ENCODE measurements around the gene ADAMTS17. TPM values are rescaled to one million over a fixed set of nuclear protein-coding genes. Genes with fewer than 3 reads are reported as not detected.
A peak's percentile ranks its signal among the peaks of the same experiment; 100 is the strongest.

Gene ADAMTS17
- total and polyA plus RNA-seq, 8 donors: 4.2 to 16.4 (median 10.8) TPM

- no peaks in the 10 kb centered on the region for H3K9me3 ChIP-seq
- peak; percentile 48 to 74 (median 66) for DNase-seq
- FAIRE-seq: no peak
- TF ChIP-seq CTCF (IDR thresholded peaks at IDR 0.05): no peak
- no peak overlapping the region for H3K4me3 ChIP-seq
- peak overlapping the region in 3 of 4 donors; percentile 24 to 81 (median 73) for H3K27ac ChIP-seq
- 41 to 51% methylated on average over 7 of the region's 7 CpGs for WGBS, 2 donors
- H3K36me3 ChIP-seq: no peaks in the 10 kb centered on the region
- H3K27me3 ChIP-seq: no peaks in the 10 kb centered on the region
- intact Hi-C loops (cut with DNase I): no loop called here
- H3K4me1 ChIP-seq: peaks cover 25 to 43% (median 30%) of the 10 kb centered on the region in 3 donors
- peak; percentile 75 to 81 (median 78) for ATAC-seq
Measured at GRCh38 chr15:100034191-100034590, 307.6 kb downstream of the ADAMTS17 start.

- intact Hi-C loops (cut with DNase I): no loop called here
- ATAC-seq: peak; percentile 72 to 76 (median 74)
- DNase-seq: peak in 3 of 6 donors; percentile 46 to 76 (median 51)
Measured at GRCh38 chr15:100033140-100033857, 308.5 kb downstream of the ADAMTS17 start.

GRCh38 chr15:100032358-100033085 lies 309.3 kb downstream of the ADAMTS17 start:
- TF ChIP-seq CTCF (IDR thresholded peaks at IDR 0.05): no peak
- intact Hi-C loops (cut with DNase I): no loop called here
- H3K27ac ChIP-seq: peak overlapping the region; percentile 8 to 81 (median 48)
- ATAC-seq (no peak), FAIRE-seq (no peak), DNase-seq (no peak)
- no peaks in the 10 kb centered on the region for H3K36me3 ChIP-seq
- H3K4me3 ChIP-seq: no peak overlapping the region
- no peaks in the 10 kb centered on the region for H3K9me3 ChIP-seq
- 73 to 81% methylated on average over 10 of the region's 10 CpGs for WGBS, 2 donors
- H3K4me1 ChIP-seq: peaks cover 25 to 43% (median 30%) of the 10 kb centered on the region in 3 donors
- no peaks in the 10 kb centered on the region for H3K27me3 ChIP-seq

More at GRCh38 chr15:100033140-100033857, 308.5 kb downstream of the ADAMTS17 start:
- Histone ChIP-seq H3K4me3 (no peak overlapping the region), H3K9me3 (no peaks in the 10 kb centered on the region), H3K36me3 (no peaks in the 10 kb centered on the region), H3K27me3 (no peaks in the 10 kb centered on the region), H3K4me1 (peaks cover 25 to 43% (median 30%) of the 10 kb centered on the region in 3 donors), H3K27ac (peak overlapping the region; percentile 16 to 81 (median 48))
- FAIRE-seq: no peak
- no peak for TF ChIP-seq CTCF (IDR thresholded peaks at IDR 0.05)
- 40 to 56% methylated on average over 5 of the region's 5 CpGs for WGBS, 2 donors

- H3K4me1 ChIP-seq: peaks cover 25 to 43% (median 30%) of the 10 kb centered on the region in 3 donors
- no peak for FAIRE-seq
- no peaks in the 10 kb centered on the region for H3K36me3 ChIP-seq
- ATAC-seq: peak; percentile 30 to 58 (median 48)
- no peaks in the 10 kb centered on the region for H3K27me3 ChIP-seq
- TF ChIP-seq CTCF (IDR thresholded peaks at IDR 0.05): no peak
- intact Hi-C loops (cut with DNase I): no loop called here
- no peaks in the 10 kb centered on the region for H3K9me3 ChIP-seq
- DNase-seq: no peak
- H3K27ac ChIP-seq: peak overlapping the region in 2 of 4 donors; percentile 73 to 81
- WGBS, 2 donors: 54 to 59% methylated on average over 10 of the region's 10 CpGs
- no peak overlapping the region for H3K4me3 ChIP-seq
Measured at GRCh38 chr15:100031665-100032357, 310.0 kb downstream of the ADAMTS17 start.
